ENCODE results near the gene RPL37A.

RPL37A gene

GRCh38 chr2:216498379-216499352, at the start of gene RPL37A:
RPL37A (plus strand) TSS chr2:216498844; CDS start chr2:216498875, 31 bp downstream.
- DNase-seq (ENCODE audit: low read depth in 2 of 2): peak; percentile 84 to 86

DNA sequence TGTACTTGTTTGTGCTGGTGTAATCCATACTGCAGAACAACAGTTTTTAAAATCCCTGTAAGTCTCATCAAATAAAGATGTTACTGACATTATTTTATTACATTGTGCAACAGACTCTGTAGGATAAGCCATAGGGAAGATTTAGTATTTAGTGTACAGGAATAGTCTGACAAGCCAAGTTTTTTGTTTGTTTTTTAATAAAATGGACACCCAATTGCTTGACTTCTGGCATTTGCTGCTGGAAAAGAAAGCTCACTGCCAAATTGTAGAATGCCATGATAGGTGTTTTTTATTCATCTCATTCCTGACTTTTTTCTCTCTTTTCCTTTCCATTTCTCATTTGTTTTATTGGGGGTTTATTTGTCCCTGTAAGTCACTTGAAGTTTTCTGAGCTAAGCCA, 48.3 kb upstream of the RPL37A start:
- no peak for DNase-seq (ENCODE audit: low read depth in 2 of 2)

DNA sequence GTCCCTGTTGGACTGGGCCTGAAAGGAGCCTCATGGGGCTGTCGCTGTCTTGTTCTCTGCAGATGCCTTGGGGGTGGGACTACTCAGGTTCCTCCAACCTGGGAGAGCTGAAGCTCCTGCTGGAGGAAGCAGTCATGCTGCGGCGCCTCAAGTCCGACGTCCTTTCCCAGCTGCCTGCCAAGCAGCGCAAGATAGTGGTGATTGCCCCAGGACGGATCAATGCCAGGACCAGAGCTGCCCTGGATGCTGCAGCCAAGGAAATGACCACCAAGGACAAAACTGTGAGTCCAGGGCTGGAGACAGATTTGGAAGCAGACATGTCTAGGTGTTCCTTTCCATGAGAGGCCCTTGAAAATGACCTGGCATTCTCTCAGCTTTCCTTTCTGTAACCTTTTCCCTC, 47.9 kb upstream of the RPL37A start:
- DNase-seq (ENCODE audit: low read depth in 2 of 2): no peak

GRCh38 chr2:216453955-216454614, 44.6 kb upstream of the RPL37A start:
- no peak for DNase-seq (ENCODE audit: low read depth in 2 of 2)

DNA sequence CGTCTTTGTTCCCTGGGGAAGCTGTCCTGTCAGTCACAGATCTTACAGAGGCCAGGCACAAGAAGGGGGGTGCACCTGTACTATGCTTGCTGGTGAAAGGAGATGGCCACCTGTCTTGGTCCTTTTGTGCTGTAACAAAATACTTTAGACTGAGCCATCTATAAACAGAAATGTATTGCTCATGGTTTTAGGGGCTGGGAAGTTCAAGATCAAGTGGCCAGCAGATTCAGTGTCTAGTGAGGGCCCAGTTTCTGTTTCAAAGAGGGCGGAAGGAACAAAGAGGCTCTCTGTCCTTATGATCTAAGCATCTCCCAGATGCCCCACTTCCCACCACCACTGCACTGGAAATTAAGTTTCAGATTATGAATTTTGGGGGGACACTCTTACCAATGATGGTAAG, 35.5 kb upstream of the RPL37A start:
- no peak for DNase-seq (ENCODE audit: low read depth in 2 of 2)

- DNase-seq (ENCODE audit: low read depth in 2 of 2): no peak
Observed at GRCh38 chr2:216464104-216464720, 34.4 kb upstream of the RPL37A start.

- DNase-seq (ENCODE audit: low read depth in 2 of 2): no peak
Observed at GRCh38 chr2:216465579-216466195, 33.0 kb upstream of the RPL37A start.

GRCh38 chr2:216467845-216468244, 30.8 kb upstream of the RPL37A start:
- DNase-seq (ENCODE audit: low read depth in 2 of 2): no peak

- DNase-seq (ENCODE audit: low read depth in 2 of 2): no peak
Observed at GRCh38 chr2:216469661-216470060, 29.0 kb upstream of the RPL37A start.

DNA sequence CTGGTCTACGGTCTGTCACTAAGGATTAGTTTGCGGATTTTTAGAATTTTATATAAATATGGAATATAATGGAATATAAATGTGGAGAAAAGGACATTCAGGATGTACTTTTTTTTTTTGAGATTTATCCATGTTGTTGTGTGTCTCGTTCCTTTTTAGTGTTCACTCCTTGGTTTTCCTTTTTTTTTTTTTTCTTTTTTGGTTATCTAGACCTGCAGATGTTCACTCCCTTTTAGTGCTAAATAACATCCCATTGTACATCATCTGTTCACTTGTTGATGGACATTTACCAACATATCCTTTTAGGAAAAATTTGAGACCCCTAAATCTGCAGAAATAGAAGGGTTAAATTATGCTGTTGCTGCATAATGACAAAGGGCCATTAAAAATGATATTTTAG, 25.5 kb upstream of the RPL37A start:
- DNase-seq (ENCODE audit: low read depth in 2 of 2): no peak

DNA sequence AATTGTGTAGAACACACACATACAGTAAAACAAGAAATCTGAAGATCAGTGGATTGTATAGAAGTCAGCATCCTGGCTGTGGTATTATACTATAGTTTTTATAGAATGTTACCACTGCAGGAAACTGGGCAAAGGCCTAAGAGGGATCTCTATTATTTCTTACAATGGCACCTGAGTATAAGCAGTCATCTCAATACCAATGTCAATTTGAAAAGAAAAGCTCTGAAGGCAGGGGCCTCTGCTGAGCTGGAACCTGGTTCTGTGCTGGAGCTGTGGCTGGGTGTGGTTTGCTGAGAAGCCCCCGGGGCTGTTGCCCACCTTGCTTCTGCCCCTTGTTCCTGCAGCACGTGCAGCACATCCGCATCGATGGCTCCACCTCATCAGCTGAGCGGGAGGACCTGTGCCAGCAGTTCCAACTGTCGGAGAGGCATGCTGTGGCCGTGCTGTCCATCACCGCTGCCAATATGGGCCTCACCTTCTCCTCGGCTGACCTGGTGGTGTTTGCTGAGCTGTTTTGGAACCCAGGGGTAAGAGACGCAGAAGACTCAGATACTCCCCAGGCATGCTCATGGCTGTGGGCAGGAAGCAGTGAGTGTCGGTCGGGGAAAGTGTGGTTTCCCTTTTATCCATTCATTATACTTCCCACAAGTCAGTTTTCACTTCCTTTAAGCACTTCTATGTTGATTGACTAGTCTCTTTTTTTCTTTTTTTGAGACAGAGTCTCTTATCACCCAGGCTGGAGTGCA, 23.5 kb upstream of the RPL37A start:
- no peak for DNase-seq (ENCODE audit: low read depth in 2 of 2)

DNA sequence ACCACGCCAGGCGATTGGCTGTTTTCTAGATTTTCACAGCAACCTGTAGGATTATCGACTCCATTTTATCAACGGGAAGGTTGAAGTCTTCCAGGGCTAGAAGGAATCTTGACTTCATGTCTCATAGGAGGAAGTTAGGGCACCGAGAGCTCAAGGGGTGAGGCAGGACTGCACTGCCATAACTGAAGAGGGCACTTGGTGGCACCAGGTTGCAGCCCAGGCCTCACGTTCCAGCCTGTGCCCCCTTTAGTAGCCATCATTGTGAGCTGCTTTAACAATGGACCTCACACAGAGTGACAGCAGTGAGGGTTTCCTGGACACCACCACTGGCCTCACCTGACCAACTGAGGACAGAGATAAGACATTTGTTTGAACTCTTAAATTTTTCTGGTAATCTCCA, 22.9 kb upstream of the RPL37A start:
- no peak for DNase-seq (ENCODE audit: low read depth in 2 of 2)

DNA sequence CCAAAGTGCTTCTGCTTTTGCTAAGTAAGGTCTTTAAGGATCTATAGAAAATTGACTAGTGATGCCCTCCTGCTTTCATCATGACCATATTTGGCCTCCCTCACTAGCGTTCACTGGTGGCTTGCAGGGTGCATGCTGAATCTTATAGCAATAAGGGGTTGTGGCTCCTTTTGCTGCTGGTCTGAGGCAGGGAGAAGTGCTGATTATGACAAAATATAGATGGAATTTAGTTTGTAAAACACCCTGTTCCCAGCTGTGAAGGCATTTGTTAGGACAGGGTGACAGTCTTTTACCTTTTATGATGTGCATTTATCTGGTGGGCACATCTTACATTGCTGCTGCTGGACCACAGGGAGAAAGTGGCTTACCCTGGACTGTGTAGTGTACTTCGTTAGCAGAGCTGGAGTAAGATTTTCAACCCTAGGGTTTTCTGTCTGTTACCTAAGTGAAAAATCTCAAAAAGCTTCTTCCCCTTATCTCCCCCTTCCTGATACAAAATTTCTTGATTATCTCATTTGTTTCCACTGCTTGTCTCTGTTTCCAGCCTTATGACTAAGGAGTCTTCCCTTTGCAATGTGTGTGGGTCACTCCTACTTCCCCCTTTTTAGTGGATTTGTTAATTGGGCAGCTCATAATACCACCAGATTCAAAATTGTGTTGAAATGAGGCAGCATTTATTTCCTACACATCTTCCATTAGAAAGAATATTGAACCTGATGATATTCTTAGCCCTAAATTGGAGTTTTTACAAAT, 21.2 kb upstream of the RPL37A start:
- no peak for DNase-seq (ENCODE audit: low read depth in 2 of 2)

DNA sequence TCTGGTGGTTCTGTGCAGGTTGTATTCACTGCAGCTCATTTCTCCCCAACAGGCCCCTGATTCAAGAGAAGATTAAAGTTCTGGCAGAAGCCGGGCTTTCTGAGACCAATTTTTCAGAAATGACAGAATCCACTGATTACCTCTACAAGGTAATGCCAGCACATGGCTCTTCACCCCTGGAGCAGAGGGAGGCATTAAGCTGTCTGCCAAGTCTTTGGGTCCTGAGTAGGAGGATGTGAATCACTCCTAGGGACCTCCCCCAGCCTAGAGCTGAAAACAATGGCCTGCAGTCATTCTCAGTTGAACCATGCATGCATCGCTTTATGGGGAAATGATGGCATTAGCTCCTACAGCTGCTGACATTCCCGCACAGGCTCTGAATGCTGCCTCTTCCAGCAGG, 20.5 kb upstream of the RPL37A start:
- no peak for DNase-seq (ENCODE audit: low read depth in 2 of 2)

DNA sequence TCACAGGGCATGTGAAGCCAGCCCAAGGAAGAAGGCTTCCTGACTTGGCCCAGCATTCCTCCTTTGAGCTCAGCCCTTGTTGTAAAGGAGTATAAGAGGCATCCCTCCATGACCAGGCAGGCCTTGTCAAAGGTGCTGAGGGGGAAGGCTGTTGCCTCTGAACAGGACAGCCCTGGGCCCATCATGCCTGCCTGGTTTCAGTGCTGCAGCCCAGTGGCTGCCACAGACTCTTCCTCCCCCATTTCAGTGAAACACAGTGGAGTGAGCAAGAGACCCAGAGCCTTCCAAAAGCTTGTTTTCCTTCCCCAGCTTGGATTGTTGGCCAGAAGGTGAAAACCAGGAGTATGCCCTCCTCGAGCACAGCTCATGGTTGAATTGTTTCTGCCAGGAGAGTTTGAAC, 19.9 kb upstream of the RPL37A start:
- DNase-seq (ENCODE audit: low read depth in 2 of 2): no peak

DNA sequence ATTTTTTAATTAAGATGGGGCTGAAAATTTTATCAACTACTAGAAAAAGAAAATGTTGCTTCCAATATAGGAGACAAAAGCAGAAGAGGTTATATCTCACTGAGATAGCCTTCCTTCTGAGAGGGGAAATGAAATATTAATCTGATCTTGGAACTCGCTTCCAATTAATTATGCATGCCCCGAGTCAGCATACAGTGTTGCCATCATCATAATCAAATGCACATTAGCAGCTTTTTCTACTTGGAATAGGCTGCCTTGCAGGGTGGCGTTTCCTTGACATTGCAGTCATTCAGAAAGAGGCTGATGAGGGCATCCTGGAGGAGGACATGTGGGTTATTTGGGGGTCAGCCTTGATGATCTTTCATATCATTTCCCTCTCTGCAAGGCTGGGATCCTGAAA, 18.4 kb upstream of the RPL37A start:
- no peak for DNase-seq (ENCODE audit: low read depth in 2 of 2)

- no peak for DNase-seq (ENCODE audit: low read depth in 2 of 2)
Observed at GRCh38 chr2:216482640-216483039, 16.0 kb upstream of the RPL37A start.

DNA sequence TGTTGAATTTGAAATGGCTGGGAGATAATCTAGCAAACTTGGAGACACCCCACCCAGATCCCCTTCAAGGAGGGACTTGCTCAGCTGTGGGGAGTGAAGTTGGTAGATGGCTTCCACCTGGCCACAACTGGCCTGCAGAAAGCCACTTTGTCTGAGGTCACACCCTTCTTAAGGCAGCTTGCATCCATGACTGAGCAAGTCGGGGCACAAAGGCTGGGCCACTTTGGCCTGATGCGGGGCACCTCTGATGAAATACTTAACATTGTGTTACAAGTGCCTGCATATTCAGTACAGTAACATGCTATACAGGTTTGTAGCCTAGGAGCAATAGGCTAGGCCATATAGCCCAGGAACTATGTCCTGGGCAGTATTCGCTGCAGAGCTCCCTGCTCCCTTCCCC, 13.4 kb upstream of the RPL37A start:
- DNase-seq (ENCODE audit: low read depth in 2 of 2): no peak

GRCh38 chr2:216485745-216486144, 12.9 kb upstream of the RPL37A start:
- no peak for DNase-seq (ENCODE audit: low read depth in 2 of 2)

- no peak for DNase-seq (ENCODE audit: low read depth in 2 of 2)
Observed at GRCh38 chr2:216486271-216486670, 12.4 kb upstream of the RPL37A start.

DNA sequence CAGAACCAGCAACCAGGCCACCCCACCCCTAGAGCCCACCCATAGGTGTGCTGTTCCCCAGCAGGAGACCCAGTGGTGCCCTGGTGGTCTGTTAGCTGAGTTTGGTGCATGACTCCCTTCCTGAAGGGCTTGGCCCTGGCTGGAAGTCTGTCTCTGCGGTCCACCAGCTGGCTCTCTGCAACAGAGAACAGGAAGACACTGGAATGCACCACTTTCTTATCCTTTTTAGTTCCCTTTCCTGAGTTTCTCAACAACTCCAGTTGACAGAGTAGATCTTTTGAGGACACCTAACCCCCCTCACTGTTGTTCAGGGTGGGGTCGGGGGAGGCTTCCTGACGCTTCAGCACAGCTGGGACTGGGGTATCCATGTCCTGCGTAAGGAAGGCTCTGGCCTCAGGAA, 11.9 kb upstream of the RPL37A start:
- DNase-seq (ENCODE audit: low read depth in 2 of 2): no peak

Measured in stimulated activated CD4-positive, alpha-beta T cell treated with anti-CD3 and anti-CD28 coated beads, Interleukin-12 subunit alpha, Interleukin-12 subunit beta, amount 100 ng/mL, for 24 hours (primary cell).